Sigmoid colon (tissue), 3 donors: ENCODE measurements around the gene CPLX1.

Experiments used
- CTCF ChIP-seq, 4 experiments: fragments of 450-650 bp in 3 of 4; fragments of 200-600 bp in 1 of 4; IDR thresholded peaks; one replicate each; pipeline ENCODE4 v1.5.1; 2016 to 2019; ENCODE audit warnings: antibody characterized with exemption in 4 of 4, mild to moderate bottlenecking in 3 of 4, moderate library complexity in 2 of 4
- POLR2A ChIP-seq, 2 donors: fragments of 450-650 bp; IDR thresholded peaks; one replicate each; pipeline ENCODE4 v1.6.1; 2016; ENCODE audit warnings: antibody characterized with exemption in 2 of 2, mild to moderate bottlenecking in 2 of 2, moderate library complexity in 2 of 2

GRCh38 chr4:822361-823175 lies 3.4 kb downstream of the CPLX1 start:
- TF ChIP-seq CTCF (IDR thresholded peaks at IDR 0.05) (no peak), POLR2A (IDR thresholded peaks at IDR 0.05) (no peak)
